Measurements from ENCODE around the gene KRT72.

Gene KRT72

DNA sequence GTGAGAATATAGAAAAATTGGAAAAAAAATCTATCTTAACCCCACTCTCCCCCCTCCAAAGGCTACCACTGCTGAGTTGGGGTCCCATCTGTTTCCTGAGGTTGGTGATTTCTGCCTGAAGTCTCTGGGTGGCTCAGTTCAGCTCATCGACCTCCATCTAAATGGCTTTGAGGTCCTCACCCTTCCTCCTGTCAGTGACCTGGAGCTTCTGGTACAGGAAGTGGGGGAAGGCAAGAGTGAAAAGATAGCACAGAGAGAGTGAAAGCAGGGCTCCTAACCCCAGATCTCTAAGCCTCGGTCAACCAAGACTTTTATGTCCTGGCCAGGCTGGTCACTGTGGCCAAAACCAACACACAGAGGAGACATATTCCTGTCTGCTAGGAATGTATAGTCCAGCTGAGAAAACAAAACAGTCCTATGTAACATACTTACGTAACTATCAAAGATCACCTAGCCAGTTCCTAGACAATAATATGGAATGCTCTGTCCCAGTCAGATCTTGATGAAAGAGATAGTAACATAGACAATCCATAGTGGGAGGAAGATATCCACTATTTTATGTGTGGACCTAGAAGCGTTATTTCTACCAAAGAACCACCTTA, 29.4 kb upstream of the KRT72 start:
- TF ChIP-seq NFIC (IDR thresholded peaks at IDR 0.05) (no peak), ZBTB7A (IDR thresholded peaks at IDR 0.05; ENCODE audit: low read depth) (no peak), USF1 (IDR thresholded peaks at IDR 0.05) (no peak), CEBPB (IDR thresholded peaks at IDR 0.05) (no peak), RAD21 (IDR thresholded peaks at IDR 0.05; ENCODE audit: low read depth) (no peak), EGR1 (IDR thresholded peaks at IDR 0.05) (no peak), TAF1 (IDR thresholded peaks at IDR 0.05; ENCODE audit: low read depth) (no peak), EP300 (IDR thresholded peaks at IDR 0.05; ENCODE audit: borderline replicate concordance) (no peak), CREB1 (IDR thresholded peaks at IDR 0.05; ENCODE audit: low read depth) (no peak), YY1 (IDR thresholded peaks at IDR 0.05; ENCODE audit: low read depth) (no peak), TCF12 (IDR thresholded peaks at IDR 0.05; ENCODE audit: low read depth) (no peak), TEAD4 (IDR thresholded peaks at IDR 0.05) (no peak), FOXM1 (IDR thresholded peaks at IDR 0.05; ENCODE audit: borderline replicate concordance, low read depth) (no peak), MAX (IDR thresholded peaks at IDR 0.05) (no peak)
- TF ChIP-seq, protein P1, sequence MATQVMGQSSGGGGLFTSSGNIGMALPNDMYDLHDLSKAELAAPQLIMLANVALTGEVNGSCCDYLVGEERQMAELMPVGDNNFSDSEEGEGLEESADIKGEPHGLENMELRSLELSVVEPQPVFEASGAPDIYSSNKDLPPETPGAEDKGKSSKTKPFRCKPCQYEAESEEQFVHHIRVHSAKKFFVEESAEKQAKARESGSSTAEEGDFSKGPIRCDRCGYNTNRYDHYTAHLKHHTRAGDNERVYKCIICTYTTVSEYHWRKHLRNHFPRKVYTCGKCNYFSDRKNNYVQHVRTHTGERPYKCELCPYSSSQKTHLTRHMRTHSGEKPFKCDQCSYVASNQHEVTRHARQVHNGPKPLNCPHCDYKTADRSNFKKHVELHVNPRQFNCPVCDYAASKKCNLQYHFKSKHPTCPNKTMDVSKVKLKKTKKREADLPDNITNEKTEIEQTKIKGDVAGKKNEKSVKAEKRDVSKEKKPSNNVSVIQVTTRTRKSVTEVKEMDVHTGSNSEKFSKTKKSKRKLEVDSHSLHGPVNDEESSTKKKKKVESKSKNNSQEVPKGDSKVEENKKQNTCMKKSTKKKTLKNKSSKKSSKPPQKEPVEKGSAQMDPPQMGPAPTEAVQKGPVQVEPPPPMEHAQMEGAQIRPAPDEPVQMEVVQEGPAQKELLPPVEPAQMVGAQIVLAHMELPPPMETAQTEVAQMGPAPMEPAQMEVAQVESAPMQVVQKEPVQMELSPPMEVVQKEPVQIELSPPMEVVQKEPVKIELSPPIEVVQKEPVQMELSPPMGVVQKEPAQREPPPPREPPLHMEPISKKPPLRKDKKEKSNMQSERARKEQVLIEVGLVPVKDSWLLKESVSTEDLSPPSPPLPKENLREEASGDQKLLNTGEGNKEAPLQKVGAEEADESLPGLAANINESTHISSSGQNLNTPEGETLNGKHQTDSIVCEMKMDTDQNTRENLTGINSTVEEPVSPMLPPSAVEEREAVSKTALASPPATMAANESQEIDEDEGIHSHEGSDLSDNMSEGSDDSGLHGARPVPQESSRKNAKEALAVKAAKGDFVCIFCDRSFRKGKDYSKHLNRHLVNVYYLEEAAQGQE (IDR thresholded peaks at IDR 0.05; ENCODE audit: low read depth): no peak

- no peak for TF ChIP-seq TCF12 (IDR thresholded peaks at IDR 0.05; ENCODE audit: low read depth)
- TF ChIP-seq CEBPB (IDR thresholded peaks at IDR 0.05): no peak
- TF ChIP-seq EGR1 (IDR thresholded peaks at IDR 0.05): no peak
Measured at GRCh38 chr12:52630008-52630500, 28.8 kb upstream of the KRT72 start.

- TF ChIP-seq RAD21 (IDR thresholded peaks at IDR 0.05; ENCODE audit: low read depth): no peak
- no peak for TF ChIP-seq FOXM1 (IDR thresholded peaks at IDR 0.05; ENCODE audit: borderline replicate concordance, low read depth)
- TF ChIP-seq, protein P1 (IDR thresholded peaks at IDR 0.05; ENCODE audit: low read depth): no peak
- no peak for TF ChIP-seq CREB1 (IDR thresholded peaks at IDR 0.05; ENCODE audit: low read depth)
- TF ChIP-seq USF1 (IDR thresholded peaks at IDR 0.05): no peak
- TF ChIP-seq EP300 (IDR thresholded peaks at IDR 0.05; ENCODE audit: borderline replicate concordance): no peak
- TF ChIP-seq TAF1 (IDR thresholded peaks at IDR 0.05; ENCODE audit: low read depth): no peak
- TF ChIP-seq CEBPB (IDR thresholded peaks at IDR 0.05): no peak
- no peak for TF ChIP-seq YY1 (IDR thresholded peaks at IDR 0.05; ENCODE audit: low read depth)
Measured at GRCh38 chr12:52629281-52630007, 28.2 kb upstream of the KRT72 start.

- TF ChIP-seq EP300 (IDR thresholded peaks at IDR 0.05; ENCODE audit: borderline replicate concordance) (no peak), NFIC (IDR thresholded peaks at IDR 0.05) (no peak), TEAD4 (IDR thresholded peaks at IDR 0.05) (no peak), RAD21 (IDR thresholded peaks at IDR 0.05; ENCODE audit: low read depth) (no peak), YY1 (IDR thresholded peaks at IDR 0.05; ENCODE audit: low read depth) (no peak), FOXM1 (IDR thresholded peaks at IDR 0.05; ENCODE audit: borderline replicate concordance, low read depth) (no peak), CEBPB (IDR thresholded peaks at IDR 0.05) (no peak), CREB1 (IDR thresholded peaks at IDR 0.05; ENCODE audit: low read depth) (no peak), MAX (IDR thresholded peaks at IDR 0.05) (no peak), TCF12 (IDR thresholded peaks at IDR 0.05; ENCODE audit: low read depth) (no peak), TAF1 (IDR thresholded peaks at IDR 0.05; ENCODE audit: low read depth) (no peak), EGR1 (IDR thresholded peaks at IDR 0.05) (no peak), USF1 (IDR thresholded peaks at IDR 0.05) (no peak)
- TF ChIP-seq, protein P1 (IDR thresholded peaks at IDR 0.05; ENCODE audit: low read depth): no peak
Measured at GRCh38 chr12:52628841-52629240, 27.6 kb upstream of the KRT72 start.
